Kidney (tissue), 14 donors: ENCODE data around the gene CCDC38. TPM values are rescaled to one million over a fixed set of nuclear protein-coding genes. Genes with fewer than 3 reads are reported as not detected.
A peak's percentile ranks its signal among the peaks of the same experiment; 100 is the strongest.

ENCODE experiments used
- DNase-seq, 5 donors: peaks; one replicate each; pipeline ENCODE4 v3.0.0-alpha.2; 2013 to 2020
- FAIRE-seq: peaks from 2 replicates; lab custom pipeline; 2012; peaks lifted over from hg19 to GRCh38; lab: Jason Lieb, UNC
- H3K27ac ChIP-seq, 2 donors: one replicate each; pipeline ENCODE4 v1.7.0; 2013; ENCODE audit warnings: low read depth in 2 of 2, low read length in 2 of 2, inconsistent platforms in 1 of 2
- H3K27me3 ChIP-seq: one replicate; pipeline ENCODE4 v1.7.1; 2013; ENCODE audit warnings: low read length, inconsistent platforms; ENCODE audit not compliant: control insufficient read depth, insufficient read depth
- H3K36me3 ChIP-seq, 3 donors: one replicate each; pipeline versions ENCODE4 v1.7.0 to v1.7.1; 2013; ENCODE audit warnings: low read length in 3 of 3, control low read depth in 1 of 3, inconsistent platforms in 1 of 3; ENCODE audit not compliant: insufficient read depth in 3 of 3, control insufficient read depth in 2 of 3
- H3K4me1 ChIP-seq, 3 donors: one replicate each; pipeline versions ENCODE4 v1.7.0 to v1.7.1; 2013; ENCODE audit warnings: low read length in 3 of 3, inconsistent platforms in 1 of 3, low read depth in 1 of 3; ENCODE audit not compliant: control insufficient read depth in 2 of 3, insufficient read depth in 2 of 3
- H3K4me3 ChIP-seq, 3 donors: one replicate each; pipeline versions ENCODE4 v1.7.0 to v1.8.1; 2013; ENCODE audit warnings: low read length in 3 of 3, control low read depth in 1 of 3, inconsistent platforms in 1 of 3
- H3K9ac ChIP-seq, 3 donors: one replicate each; pipeline versions ENCODE4 v1.7.0 to v1.7.1; 2013; ENCODE audit warnings: low read length in 3 of 3, control low read depth in 1 of 3, inconsistent platforms in 1 of 3
- H3K9me3 ChIP-seq, 3 donors: one replicate each; pipeline versions ENCODE4 v1.7.0 to v1.7.1; 2013; ENCODE audit warnings: low read length in 3 of 3, control low read depth in 1 of 3, inconsistent platforms in 1 of 3; ENCODE audit not compliant: control insufficient read depth in 2 of 3, insufficient read depth in 1 of 3
- CTCF ChIP-seq: IDR thresholded peaks from 3 replicates; pipeline ENCODE4 v1.5.1; 2012; ENCODE audit warnings: mild to moderate bottlenecking, moderate library complexity, borderline replicate concordance; ENCODE audit not compliant: insufficient read depth; ENCODE audit errors: extremely low read depth
- intact Hi-C: fragments of 100-400 bp; cut with DNase I; formaldehyde crosslinking; loops from one replicate; pipeline ENCODE4 v1.11.1; 2022
- polyA plus RNA-seq: library from polyadenylated mRNA; stranded (reverse); fragments of 350-450 nt; fragmentation: Illumina TruSeq; extraction: RNeasy Lipid Tissue Mini Kit (QIAGEN cat#74804); gene quantifications from one replicate; pipeline ENCODE4 v1.2.3, GENCODE V29; 2014; ENCODE audit warnings: low read depth, low replicate concordance; ENCODE audit not compliant: insufficient read depth
- total RNA-seq: library from RNA; stranded (reverse); fragmentation: NEBNext Ultra II Directional; extraction: Animal tissue kit (Norgen Biotek cat#: 25700); gene quantifications from one replicate; pipeline ENCODE4 v1.2.1, GENCODE V29; 2021
- donor health status: control.
- donor health status: control.
- donor health status: control.
- donor health status: control.
- donor health status: control.
- donor health status: DM: yes; HTN: yes; CAD: no.
- donor health status: Normal renal cell carcinoma (clear cell type).

CCDC38 gene
- total and polyA plus RNA-seq, 2 donors from 2014 or later = 0.31 TPM; not detected in 1

- H3K4me1 ChIP-seq = no peaks in the 10 kb centered on the region
- H3K4me3 ChIP-seq = no peak overlapping the region
- H3K9ac ChIP-seq = no peak overlapping the region
- no peaks in the 10 kb centered on the region for H3K36me3 ChIP-seq
- H3K27me3 ChIP-seq = no peaks in the 10 kb centered on the region
- no peak for FAIRE-seq
- DNase-seq = peak in 1 of 5 donors; percentile 19
- intact Hi-C loops = no loop called here
- TF ChIP-seq CTCF = no peak
- no peak overlapping the region for H3K27ac ChIP-seq
- H3K9me3 ChIP-seq = no peaks in the 10 kb centered on the region
Measured at GRCh38 chr12:95884998-95885397, 57.4 kb downstream of the CCDC38 start.

GRCh38 chr12:95882873-95883272 is 59.5 kb downstream of the CCDC38 start:
- no peak overlapping the region for H3K27ac ChIP-seq
- no peak overlapping the region for H3K9ac ChIP-seq
- no peak for TF ChIP-seq CTCF
- no peaks in the 10 kb centered on the region for H3K27me3 ChIP-seq
- H3K9me3 ChIP-seq = no peaks in the 10 kb centered on the region
- DNase-seq = no peak
- no peaks in the 10 kb centered on the region for H3K36me3 ChIP-seq
- no peak for FAIRE-seq
- H3K4me3 ChIP-seq = no peak overlapping the region
- no peaks in the 10 kb centered on the region for H3K4me1 ChIP-seq
- intact Hi-C loops = no loop called here

- intact Hi-C loops = no loop called here
- no peak overlapping the region for H3K27ac ChIP-seq
- H3K4me1 ChIP-seq = no peaks in the 10 kb centered on the region
- H3K27me3 ChIP-seq = no peaks in the 10 kb centered on the region
- H3K4me3 ChIP-seq = no peak overlapping the region
- DNase-seq (no peak), FAIRE-seq (no peak)
- H3K9me3 ChIP-seq = no peaks in the 10 kb centered on the region
- no peak for TF ChIP-seq CTCF
- H3K36me3 ChIP-seq = no peaks in the 10 kb centered on the region
- H3K9ac ChIP-seq = no peak overlapping the region
Measured at GRCh38 chr12:95882080-95882479, 60.3 kb downstream of the CCDC38 start.

- FAIRE-seq (peak; percentile 77), DNase-seq (no peak)
- no peak overlapping the region for H3K9ac ChIP-seq
- no peak overlapping the region for H3K27ac ChIP-seq
- H3K4me3 ChIP-seq = no peak overlapping the region
- no peaks in the 10 kb centered on the region for H3K9me3 ChIP-seq
- TF ChIP-seq CTCF = no peak
- H3K36me3 ChIP-seq = no peaks in the 10 kb centered on the region
- intact Hi-C loops = no loop called here
- no peaks in the 10 kb centered on the region for H3K27me3 ChIP-seq
- H3K4me1 ChIP-seq = no peaks in the 10 kb centered on the region
Measured at GRCh38 chr12:95881331-95881955, 61.0 kb downstream of the CCDC38 start.
